Measurements from ENCODE around the gene CNGB1.

Gene CNGB1

GRCh38 chr16:57926041-57926440, 44.9 kb downstream of the CNGB1 start:
- Histone ChIP-seq H3K4me2 (ENCODE audit: low read depth, low read length, poor library complexity, severe bottlenecking) (no peak overlapping the region), H3K9ac (ENCODE audit: low read length) (no peak overlapping the region), H3K9me2 (replicated peaks; ENCODE audit: insufficient read depth, low read length) (no peaks in the 10 kb centered on the region), H3K4me3 (ENCODE audit: insufficient read depth, low read length, poor library complexity, severe bottlenecking) (no peak overlapping the region), H3K79me2 (ENCODE audit: insufficient read depth, low read length) (no peaks in the 10 kb centered on the region), H3K27me3 (ENCODE audit: low read length) (no peaks in the 10 kb centered on the region), H2AFZ (ENCODE audit: low read depth, low read length, severe bottlenecking) (no peak overlapping the region), H3F3A (ENCODE audit: insufficient read depth) (no peaks in the 10 kb centered on the region), H3K9me3 (ENCODE audit: insufficient read depth, low read length) (no peaks in the 10 kb centered on the region), H3K36me3 (ENCODE audit: low read length) (no peaks in the 10 kb centered on the region), H4K20me1 (ENCODE audit: low read depth, low read length) (no peaks in the 10 kb centered on the region), H3K27ac (ENCODE audit: low read depth, low read length) (no peak overlapping the region)
- TF ChIP-seq, protein P1, sequence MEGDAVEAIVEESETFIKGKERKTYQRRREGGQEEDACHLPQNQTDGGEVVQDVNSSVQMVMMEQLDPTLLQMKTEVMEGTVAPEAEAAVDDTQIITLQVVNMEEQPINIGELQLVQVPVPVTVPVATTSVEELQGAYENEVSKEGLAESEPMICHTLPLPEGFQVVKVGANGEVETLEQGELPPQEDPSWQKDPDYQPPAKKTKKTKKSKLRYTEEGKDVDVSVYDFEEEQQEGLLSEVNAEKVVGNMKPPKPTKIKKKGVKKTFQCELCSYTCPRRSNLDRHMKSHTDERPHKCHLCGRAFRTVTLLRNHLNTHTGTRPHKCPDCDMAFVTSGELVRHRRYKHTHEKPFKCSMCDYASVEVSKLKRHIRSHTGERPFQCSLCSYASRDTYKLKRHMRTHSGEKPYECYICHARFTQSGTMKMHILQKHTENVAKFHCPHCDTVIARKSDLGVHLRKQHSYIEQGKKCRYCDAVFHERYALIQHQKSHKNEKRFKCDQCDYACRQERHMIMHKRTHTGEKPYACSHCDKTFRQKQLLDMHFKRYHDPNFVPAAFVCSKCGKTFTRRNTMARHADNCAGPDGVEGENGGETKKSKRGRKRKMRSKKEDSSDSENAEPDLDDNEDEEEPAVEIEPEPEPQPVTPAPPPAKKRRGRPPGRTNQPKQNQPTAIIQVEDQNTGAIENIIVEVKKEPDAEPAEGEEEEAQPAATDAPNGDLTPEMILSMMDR (IDR thresholded peaks at IDR 0.05; ENCODE audit: insufficient read depth, low read length, poor library complexity, severe bottlenecking) = no peak
- TF ChIP-seq EZH2phosphoT487 (conservative IDR thresholded peaks at IDR 0.05; ENCODE audit: low read length) = no peak

GRCh38 chr16:57925310-57925709, 45.6 kb downstream of the CNGB1 start:
- no peak for TF ChIP-seq EZH2phosphoT487 (conservative IDR thresholded peaks at IDR 0.05; ENCODE audit: low read length)
- TF ChIP-seq, protein P1 (IDR thresholded peaks at IDR 0.05; ENCODE audit: insufficient read depth, low read length, poor library complexity, severe bottlenecking) = no peak
- H3K9me2 ChIP-seq (replicated peaks; ENCODE audit: insufficient read depth, low read length) = no peaks in the 10 kb centered on the region
- H3K9me3 ChIP-seq (ENCODE audit: insufficient read depth, low read length) = no peaks in the 10 kb centered on the region
- no peak overlapping the region for H3K4me2 ChIP-seq (ENCODE audit: low read depth, low read length, poor library complexity, severe bottlenecking)
- H3K36me3 ChIP-seq (ENCODE audit: low read length) = no peaks in the 10 kb centered on the region
- H4K20me1 ChIP-seq (ENCODE audit: low read depth, low read length) = no peaks in the 10 kb centered on the region
- no peaks in the 10 kb centered on the region for H3F3A ChIP-seq (ENCODE audit: insufficient read depth)
- H3K27ac ChIP-seq (ENCODE audit: low read depth, low read length) = no peak overlapping the region
- H3K79me2 ChIP-seq (ENCODE audit: insufficient read depth, low read length) = no peaks in the 10 kb centered on the region
- no peak overlapping the region for H3K4me3 ChIP-seq (ENCODE audit: insufficient read depth, low read length, poor library complexity, severe bottlenecking)
- H2AFZ ChIP-seq (ENCODE audit: low read depth, low read length, severe bottlenecking) = no peak overlapping the region
- no peaks in the 10 kb centered on the region for H3K27me3 ChIP-seq (ENCODE audit: low read length)
- no peak overlapping the region for H3K9ac ChIP-seq (ENCODE audit: low read length)

DNA sequence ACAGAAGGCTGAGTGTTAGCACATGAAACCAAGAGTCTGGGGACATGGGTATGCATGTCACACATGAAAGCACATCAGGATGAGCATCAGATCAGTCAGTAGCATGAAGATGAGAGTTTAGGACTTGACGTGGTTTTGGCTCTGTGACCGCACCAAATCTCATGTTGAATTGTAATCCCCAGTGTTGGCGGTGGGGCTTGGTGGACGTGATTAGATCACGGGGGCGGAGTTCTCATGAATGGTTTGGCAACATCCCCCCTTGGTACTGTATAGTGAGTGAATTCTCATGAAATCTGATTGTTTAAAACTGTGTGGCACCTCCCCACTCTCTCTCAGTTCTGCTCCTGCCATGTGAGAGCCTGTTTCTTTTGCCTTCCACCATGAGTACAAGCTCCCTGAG, 46.4 kb downstream of the CNGB1 start:
- no peak overlapping the region for H3K4me3 ChIP-seq (ENCODE audit: insufficient read depth, low read length, poor library complexity, severe bottlenecking)
- H3K9me3 ChIP-seq (ENCODE audit: insufficient read depth, low read length) = no peaks in the 10 kb centered on the region
- TF ChIP-seq, protein P1 (IDR thresholded peaks at IDR 0.05; ENCODE audit: insufficient read depth, low read length, poor library complexity, severe bottlenecking) = no peak
- no peak for TF ChIP-seq EZH2phosphoT487 (conservative IDR thresholded peaks at IDR 0.05; ENCODE audit: low read length)
- no peaks in the 10 kb centered on the region for H3K9me2 ChIP-seq (replicated peaks; ENCODE audit: insufficient read depth, low read length)
- H3K79me2 ChIP-seq (ENCODE audit: insufficient read depth, low read length) = no peaks in the 10 kb centered on the region
- H3K27ac ChIP-seq (ENCODE audit: low read depth, low read length) = no peak overlapping the region
- no peak overlapping the region for H2AFZ ChIP-seq (ENCODE audit: low read depth, low read length, severe bottlenecking)
- no peaks in the 10 kb centered on the region for H3K36me3 ChIP-seq (ENCODE audit: low read length)
- H3K27me3 ChIP-seq (ENCODE audit: low read length) = no peaks in the 10 kb centered on the region
- H3F3A ChIP-seq (ENCODE audit: insufficient read depth) = no peaks in the 10 kb centered on the region
- no peaks in the 10 kb centered on the region for H4K20me1 ChIP-seq (ENCODE audit: low read depth, low read length)
- no peak overlapping the region for H3K9ac ChIP-seq (ENCODE audit: low read length)
- no peak overlapping the region for H3K4me2 ChIP-seq (ENCODE audit: low read depth, low read length, poor library complexity, severe bottlenecking)

Measured in SU-DHL-6 (cell line).